CD4-positive, alpha-beta T cell (primary cell): Measurements from ENCODE around the gene NRL. TPM values are rescaled to one million over a fixed set of nuclear protein-coding genes. Genes with fewer than 3 reads are reported as not detected.
A peak's percentile ranks its signal among the peaks of the same experiment; 100 is the strongest.
"Not testable (repeated sequence)": the region's sequence is repeated elsewhere in the genome, so short reads cannot be mapped to it uniquely, and the experiment has no call there.

Experiments used
- ATAC-seq: fragments of 200-7000 bp; cut with Tn5 transposase; one replicate; pipeline ENCODE4 v1.10.0; 2022; ENCODE audit warnings: mild to moderate bottlenecking; ENCODE audit not compliant: poor library complexity
- CTCF ChIA-PET: fragments of 350-600 bp; sonication (Branson Sonifier 250); formaldehyde crosslinking; loops from one replicate; lab custom pipeline; 2021; ENCODE audit warnings: antibody characterized with exemption, inconsistent platforms; lab: Charles Lee
- POLR2A ChIA-PET: fragments of 350-600 bp; sonication (Branson Sonifier 250); formaldehyde crosslinking; loops from one replicate; lab custom pipeline; 2021; ENCODE audit warnings: antibody characterized with exemption, inconsistent platforms; lab: Charles Lee
- DNase-seq, 14 experiments: peaks; one replicate each; pipeline ENCODE4 v3.0.0-alpha.2; 2013 to 2020; ENCODE audit warnings: mixed read lengths in 2 of 14
- H3K27ac ChIP-seq, 2 donors: one replicate each; pipeline versions ENCODE4 v1.5.1 to v1.7.0; 2013; ENCODE audit warnings: low read length in 2 of 2, low read depth in 1 of 2, mild to moderate bottlenecking in 1 of 2
- H3K27me3 ChIP-seq, 2 experiments: 1 replicate in 1 of 2; 2 replicates in 1 of 2; pipeline versions ENCODE4 v1.6.1 to v1.7.0; 2013; ENCODE audit warnings: low read length in 2 of 2, control low read depth in 1 of 2, mild to moderate bottlenecking in 1 of 2, moderate library complexity in 1 of 2; ENCODE audit not compliant: insufficient read depth in 2 of 2, control insufficient read depth in 1 of 2
- H3K36me3 ChIP-seq: one replicate; pipeline ENCODE4 v1.6.1; 2013; ENCODE audit warnings: low read length, control low read depth; ENCODE audit not compliant: insufficient read depth
- H3K4me1 ChIP-seq: one replicate; pipeline ENCODE4 v1.6.1; 2013; ENCODE audit warnings: low read length, control low read depth; ENCODE audit not compliant: insufficient read depth
- H3K4me3 ChIP-seq: one replicate; pipeline ENCODE4 v1.5.1; 2013; ENCODE audit warnings: mild to moderate bottlenecking, low read length, moderate library complexity
- H3K9me3 ChIP-seq, 2 experiments: 1 replicate in 1 of 2; 2 replicates in 1 of 2; pipeline versions ENCODE4 v1.6.1 to v1.7.0; 2013; ENCODE audit warnings: low read length in 2 of 2, mild to moderate bottlenecking in 2 of 2, control low read depth in 1 of 2, moderate library complexity in 1 of 2; ENCODE audit not compliant: control insufficient read depth in 1 of 2, insufficient read depth in 1 of 2
- H3K27ac Mint-ChIP-seq: one replicate; pipeline ENCODE4 v1.8.0; 2020; ENCODE audit warnings: mixed read lengths
- H3K27me3 Mint-ChIP-seq: one replicate; pipeline ENCODE4 v1.8.0; 2021; ENCODE audit warnings: mixed read lengths
- H3K36me3 Mint-ChIP-seq: one replicate; pipeline ENCODE4 v1.8.0; 2021; ENCODE audit warnings: low read depth, mixed read lengths
- H3K4me1 Mint-ChIP-seq: one replicate; pipeline ENCODE4 v1.8.0; 2021; ENCODE audit warnings: low read depth, mixed read lengths
- H3K4me3 Mint-ChIP-seq: one replicate; pipeline ENCODE4 v1.8.0; 2020; ENCODE audit warnings: mild to moderate bottlenecking, mixed read lengths
- H3K9me3 Mint-ChIP-seq: one replicate; pipeline ENCODE4 v1.8.0; 2020; ENCODE audit warnings: mixed read lengths
- CTCF ChIP-seq: fragments of 200-600 bp; IDR thresholded peaks from one replicate; pipeline ENCODE4 v1.8.0; 2022; ENCODE audit warnings: antibody characterized with exemption, mild to moderate bottlenecking
- intact Hi-C, 2 experiments: fragments of 100-400 bp; cut with DNase I in 1 of 2; cut with micrococcal nuclease in 1 of 2; formaldehyde crosslinking; loops; one replicate each; pipeline versions ENCODE4 v1.15.1 to v1.9.0; 2023 to 2025; cut with DNase I, micrococcal nuclease
- total RNA-seq, 174 experiments: library from RNA in 2 of 174; stranded (reverse) in 2 of 174; gene quantifications; one replicate each; pipeline ENCODE4 v1.2.3 and lab custom pipeline; 2021 to 2026

The NRL gene
- total RNA-seq, 2 experiments from 2014 or later, result 1.6 to 1.9 TPM

GRCh38 chr14:24036963-24037657, 77.6 kb downstream of the NRL start:
- H3K4me1 ChIP-seq, POLR2A ChIA-PET, H3K27me3 ChIP-seq, H3K36me3 Mint-ChIP-seq, H3K36me3 ChIP-seq, H3K9me3 ChIP-seq, H3K9me3 Mint-ChIP-seq, H3K27me3 Mint-ChIP-seq, DNase-seq, H3K27ac ChIP-seq: not testable (repeated sequence)
- peak overlapping the region; percentile 68 for H3K4me3 ChIP-seq
- peak; percentile 40 for TF ChIP-seq CTCF
- CTCF ChIA-PET, result interaction anchor here (1.2 kb wide), 1 partner anchor 70 kb away, joined by 3 read pairs; no protein-coding TSS in a partner anchor
- peak overlapping the region; percentile 54 for H3K27ac Mint-ChIP-seq
- intact Hi-C loops, result loop anchor here (1.0 to 5.0 kb wide), 2 partner anchors 23 to 50 kb away; partner anchors contain the start of gene DHRS4L2 (in 1 of the 2)
- peak; percentile 2 for ATAC-seq
- H3K4me1 Mint-ChIP-seq, result peaks cover 12% of the 10 kb centered on the region
- peak overlapping the region; percentile 90 for H3K4me3 Mint-ChIP-seq

- Histone ChIP-seq H3K9me3 (peaks cover 3 to 5% of the 10 kb centered on the region in 2 experiments), H3K4me3 (peak overlapping the region; percentile 68), H3K36me3 (no peaks in the 10 kb centered on the region), H3K27me3 (no peaks in the 10 kb centered on the region), H3K4me1 (peaks cover 7% of the 10 kb centered on the region), H3K27ac (peak overlapping the region; percentile 16 to 23)
- Mint-ChIP-seq H3K36me3 (no peaks in the 10 kb centered on the region), H3K27me3 (no peaks in the 10 kb centered on the region), H3K27ac (peak overlapping the region; percentile 54), H3K4me1 (peaks cover 12% of the 10 kb centered on the region), H3K4me3 (peak overlapping the region; percentile 90), H3K9me3 (no peaks in the 10 kb centered on the region)
- DNase-seq (peak; percentile 37 to 81 (median 62)), ATAC-seq (peak; percentile 88)
- intact Hi-C loops, result loop anchor here (1.0 to 5.0 kb wide), 2 partner anchors 22 to 49 kb away; partner anchors contain the start of gene DHRS4L2 (in 1 of the 2)
- POLR2A ChIA-PET, result interaction anchor here (1.0 kb wide), 2 partner anchors 45 to 46 kb away, joined by 3 to 6 read pairs; no protein-coding TSS in a partner anchor
- CTCF ChIA-PET, result interaction anchor here (1.0 to 1.2 kb wide), 3 partner anchors 44 to 72 kb away, joined by 3 to 6 read pairs (median 4); no protein-coding TSS in a partner anchor
- TF ChIP-seq CTCF, result peak; percentile 74
Observed at GRCh38 chr14:24036169-24036962, 78.4 kb downstream of the NRL start.

- peaks cover 12% of the 10 kb centered on the region for H3K4me1 Mint-ChIP-seq
Observed at GRCh38 chr14:24035769-24036168, 79.0 kb downstream of the NRL start.

More at GRCh38 chr14:24035769-24036168, 79.0 kb downstream of the NRL start:
- not testable (repeated sequence) for H3K9me3 Mint-ChIP-seq, DNase-seq, H3K27me3 ChIP-seq, H3K27ac ChIP-seq, H3K4me1 ChIP-seq, H3K27me3 Mint-ChIP-seq, H3K36me3 Mint-ChIP-seq, H3K36me3 ChIP-seq, H3K9me3 ChIP-seq
- intact Hi-C loops, result loop anchor here (1.0 to 5.0 kb wide), 2 partner anchors 21 to 48 kb away; partner anchors contain the start of gene DHRS4L2 (in 1 of the 2)
- Mint-ChIP-seq H3K27ac (peak overlapping the region; percentile 54), H3K4me3 (peak overlapping the region; percentile 90)
- ATAC-seq, result peak; percentile 8
- ChIA-PET CTCF (interaction anchor here (1.0 to 1.2 kb wide), 3 partner anchors 44 to 73 kb away, joined by 3 to 6 read pairs (median 4); no protein-coding TSS in a partner anchor), POLR2A (interaction anchor here (1.0 kb wide), 2 partner anchors 45 to 47 kb away, joined by 3 to 6 read pairs; no protein-coding TSS in a partner anchor)
- H3K4me3 ChIP-seq, result peak overlapping the region; percentile 68
